DOHH2 (cell line): ENCODE data around the gene C1QL2.

Experiments used
- H3F3A ChIP-seq: fragments of 200-600 bp; sonication (generic), shearing (Covaris generic); 2 replicates; pipeline ENCODE4 v1.6.0; 2016; ENCODE audit warnings: antibody characterized with exemption, mild to moderate bottlenecking; ENCODE audit not compliant: control insufficient read depth, insufficient read depth
- H3K27ac ChIP-seq: fragments of 200-600 bp; sonication (generic); 2 replicates; pipeline ENCODE4 v1.5.1; 2014; ENCODE audit warnings: low read depth, mild to moderate bottlenecking, low read length, moderate library complexity
- H3K27me3 ChIP-seq: fragments of 200-600 bp; sonication (generic); 2 replicates; pipeline ENCODE4 v1.6.1; 2014; ENCODE audit warnings: mild to moderate bottlenecking, low read length, mixed read lengths; ENCODE audit not compliant: control insufficient read depth
- H3K36me3 ChIP-seq: fragments of 200-600 bp; sonication (generic); 2 replicates; pipeline ENCODE4 v1.6.1; 2014; ENCODE audit warnings: mild to moderate bottlenecking, low read length, moderate library complexity, mixed read lengths; ENCODE audit not compliant: control insufficient read depth
- H3K4me1 ChIP-seq: fragments of 200-600 bp; sonication (generic); 2 replicates; pipeline ENCODE4 v1.6.1; 2014; ENCODE audit warnings: mild to moderate bottlenecking, low read length, mixed read lengths; ENCODE audit not compliant: control insufficient read depth
- H3K4me2 ChIP-seq: fragments of 200-600 bp; sonication (generic); 2 replicates; pipeline ENCODE4 v1.6.0; 2014; ENCODE audit warnings: mild to moderate bottlenecking, low read length, moderate library complexity
- H3K4me3 ChIP-seq: fragments of 200-600 bp; sonication (generic); 2 replicates; pipeline ENCODE4 v1.5.1; 2014; ENCODE audit warnings: mild to moderate bottlenecking, low read length, mixed read lengths
- H3K79me2 ChIP-seq: fragments of 200-600 bp; sonication (generic); 2 replicates; pipeline ENCODE4 v1.6.1; 2014; ENCODE audit warnings: mild to moderate bottlenecking, low read length, mixed read lengths; ENCODE audit not compliant: control insufficient read depth
- H3K9me2 ChIP-seq: fragments of 200-600 bp; sonication (generic); replicated peaks from 2 replicates; pipeline ENCODE4 v1.6.1; 2014; ENCODE audit warnings: mild to moderate bottlenecking, low read length, mixed read lengths; ENCODE audit not compliant: control insufficient read depth
- H3K9me3 ChIP-seq: fragments of 200-600 bp; sonication (generic); 2 replicates; pipeline ENCODE4 v1.6.1; 2014; ENCODE audit warnings: antibody characterized with exemption, low read length, mixed read lengths; ENCODE audit not compliant: control insufficient read depth, insufficient read depth
- H4K20me1 ChIP-seq: fragments of 200-600 bp; sonication (generic); 2 replicates; pipeline ENCODE4 v1.6.0; 2014; ENCODE audit warnings: low read depth, mild to moderate bottlenecking, antibody characterized with exemption, low read length, moderate library complexity; ENCODE audit not compliant: control insufficient read depth, insufficient read depth
- CTCF ChIP-seq: fragments of 200-600 bp; sonication (generic); IDR thresholded peaks from one replicate; pipeline ENCODE4 v1.5.1; 2014; ENCODE audit warnings: antibody characterized with exemption, mild to moderate bottlenecking, low read depth, low read length; ENCODE audit not compliant: poor library complexity, severe bottlenecking
- EZH2phosphoT487 ChIP-seq: fragments of 200-600 bp; sonication (generic); IDR thresholded peaks from 2 replicates; pipeline ENCODE4 v1.6.1; 2017; ENCODE audit warnings: borderline replicate concordance, mild to moderate bottlenecking, antibody characterized with exemption, low read length, moderate library complexity, mixed read lengths

Gene C1QL2

GRCh38 chr2:119137502-119137901, 21.0 kb downstream of the C1QL2 start:
- Histone ChIP-seq H3K9me2 (no peaks in the 10 kb centered on the region), H3K4me3 (no peak overlapping the region), H3K4me2 (no peak overlapping the region), H4K20me1 (no peaks in the 10 kb centered on the region), H3K79me2 (no peaks in the 10 kb centered on the region), H3K9me3 (no peaks in the 10 kb centered on the region), H3F3A (no peaks in the 10 kb centered on the region), H3K27ac (no peak overlapping the region), H3K4me1 (no peaks in the 10 kb centered on the region), H3K36me3 (no peaks in the 10 kb centered on the region), H3K27me3 (0 out of 2 replicates have a peak, but pooled peaks cover 4% of the 10 kb centered on the region)
- TF ChIP-seq CTCF (no peak), EZH2phosphoT487 (no peak)

- no peaks in the 10 kb centered on the region for H3K4me1 ChIP-seq
Measured at GRCh38 chr2:119136872-119137271, 21.7 kb downstream of the C1QL2 start.

GRCh38 chr2:119136093-119136492, 22.5 kb downstream of the C1QL2 start:
- H3K4me3 ChIP-seq: no peak overlapping the region
- no peaks in the 10 kb centered on the region for H4K20me1 ChIP-seq
- no peaks in the 10 kb centered on the region for H3F3A ChIP-seq
- H3K36me3 ChIP-seq: no peaks in the 10 kb centered on the region
- H3K79me2 ChIP-seq: no peaks in the 10 kb centered on the region
- 0 out of 2 replicates have a peak, but pooled peaks cover 4% of the 10 kb centered on the region for H3K27me3 ChIP-seq
- H3K4me1 ChIP-seq: no peaks in the 10 kb centered on the region
- no peaks in the 10 kb centered on the region for H3K9me3 ChIP-seq
- H3K9me2 ChIP-seq: no peaks in the 10 kb centered on the region
- no peak for TF ChIP-seq CTCF
- TF ChIP-seq EZH2phosphoT487: no peak
- H3K4me2 ChIP-seq: no peak overlapping the region
- H3K27ac ChIP-seq: no peak overlapping the region

More at GRCh38 chr2:119136872-119137271, 21.7 kb downstream of the C1QL2 start:
- Histone ChIP-seq H3K9me3 (no peaks in the 10 kb centered on the region), H3K4me2 (no peak overlapping the region), H3K4me3 (no peak overlapping the region), H3K27me3 (0 out of 2 replicates have a peak, but pooled peaks cover 4% of the 10 kb centered on the region), H3K36me3 (no peaks in the 10 kb centered on the region), H3K79me2 (no peaks in the 10 kb centered on the region), H3K27ac (no peak overlapping the region), H3K9me2 (no peaks in the 10 kb centered on the region), H4K20me1 (no peaks in the 10 kb centered on the region), H3F3A (no peaks in the 10 kb centered on the region)
- no peak for TF ChIP-seq EZH2phosphoT487
- TF ChIP-seq CTCF: no peak
